Measurements from ENCODE around the gene NUCB1. TPM values are rescaled to one million over a fixed set of nuclear protein-coding genes. Genes with fewer than 3 reads are reported as not detected.

The NUCB1 gene
- total and polyA plus RNA-seq, 9 of the 15 experiments (the other 6 are each of a cell fraction or from before 2014, with no cell fraction given), result 3.1 to 153 (median 71.7) TPM

- TF ChIP-seq THRB (CRISPR knock-in tag; conservative IDR thresholded peaks at IDR 0.05), result 0 out of 2 replicates have a peak, but pooled peaks have one; percentile 12
- peak; percentile 84; the same call in 1 of the 2 replicates for TF ChIP-seq KDM2B (CRISPR knock-in tag; IDR thresholded peaks at IDR 0.05)
- no peak for TF ChIP-seq GATAD2B (IDR thresholded peaks at IDR 0.05; ENCODE audit: borderline replicate concordance)
- peak; percentile 92; the same call in 1 of the 2 replicates for TF ChIP-seq ESRRA (IDR thresholded peaks at IDR 0.05; ENCODE audit: borderline replicate concordance, low read depth)
- no peak for TF ChIP-seq KLF13 (tag; IDR thresholded peaks at IDR 0.05; ENCODE audit: borderline replicate concordance, low read depth)
- 0 out of 2 replicates have a peak, but pooled peaks have one; percentile 43 for TF ChIP-seq ZNF583 (CRISPR knock-in tag; IDR thresholded peaks at IDR 0.05)
- peak; percentile 14 to 93; a peak in 3 of 4 replicates for TF ChIP-seq FOXA3 (CRISPR knock-in tag; conservative IDR thresholded peaks at IDR 0.05 in 1 of 2, IDR thresholded peaks at IDR 0.05 in 1 of 2)
- TF ChIP-seq GABPA (tag; conservative IDR thresholded peaks at IDR 0.05; ENCODE audit: low read depth), result no peak
- TF ChIP-seq CC2D1A (IDR thresholded peaks at IDR 0.05), result no peak
- TF ChIP-seq CHAMP1 (IDR thresholded peaks at IDR 0.05), result no peak
- no peak for TF ChIP-seq MECOM (CRISPR knock-in tag; IDR thresholded peaks at IDR 0.05)
- no peak; the same call in 1 of the 2 replicates for TF ChIP-seq TFE3 (CRISPR knock-in tag; IDR thresholded peaks at IDR 0.05)
- no peak for TF ChIP-seq DACH1 (IDR thresholded peaks at IDR 0.05; ENCODE audit: partially characterized antibody)
- peak; percentile 28; the same call in 1 of the 2 replicates for TF ChIP-seq ZC3H11A (IDR thresholded peaks at IDR 0.05; ENCODE audit: low read depth, low read length)
- TF ChIP-seq CBX8 (IDR thresholded peaks at IDR 0.05; ENCODE audit: borderline replicate concordance, extremely low read depth, low read depth, low read length, poor library complexity, severe bottlenecking), result no peak
- no peak for TF ChIP-seq ZNF124 (CRISPR knock-in tag; IDR thresholded peaks at IDR 0.05)
- TF ChIP-seq ZNF717 (CRISPR knock-in tag; IDR thresholded peaks at IDR 0.05), result no peak
- 0 out of 2 replicates have a peak, but pooled peaks have one; percentile 7 for TF ChIP-seq PATZ1 (CRISPR knock-in tag; IDR thresholded peaks at IDR 0.05; ENCODE audit: borderline replicate concordance)
- TF ChIP-seq TOE1 (IDR thresholded peaks at IDR 0.05; ENCODE audit: borderline replicate concordance), result peak; percentile 72; the same call in 1 of the 2 replicates
- TF ChIP-seq TOE1 (CRISPR knock-in tag; IDR thresholded peaks at IDR 0.05; ENCODE audit: borderline replicate concordance, low read depth), result no peak
These were observed 27.8 kb upstream of the NUCB1 start, which contains the start of gene PPP1R15A (continued) for GRCh38 chr19:48872182-48872883.
